MG63 (cell line): ENCODE data around the gene TRIM51. TPM values are rescaled to one million over a fixed set of nuclear protein-coding genes. Genes with fewer than 3 reads are reported as not detected.
"Not testable (repeated sequence)": the region's sequence is repeated elsewhere in the genome, so short reads cannot be mapped to it uniquely, and the experiment has no call there.

Experiments
- DNase-seq: peaks from one replicate; pipeline ENCODE4 v3.0.0-alpha.2; 2020
- H3K27me3 ChIP-seq: fragments of 250-450 bp; sonication (Bioruptor Pico); 2 replicates; pipeline ENCODE4 v1.5.1; 2020; ENCODE audit warnings: mild to moderate bottlenecking, moderate library complexity
- H3K36me3 ChIP-seq: fragments of 250-450 bp; sonication (Bioruptor Pico); 2 replicates; pipeline ENCODE4 v1.5.1; 2020; ENCODE audit warnings: mild to moderate bottlenecking, moderate library complexity
- H3K4me3 ChIP-seq: fragments of 250-450 bp; sonication (Bioruptor Pico); 2 replicates; pipeline ENCODE4 v1.5.1; 2020; ENCODE audit warnings: mild to moderate bottlenecking, moderate library complexity
- H3K9me3 ChIP-seq: fragments of 250-450 bp; sonication (Bioruptor Pico); 2 replicates; pipeline ENCODE4 v1.5.1; 2020; ENCODE audit warnings: mild to moderate bottlenecking, moderate library complexity
- total RNA-seq: library from RNA; depleted of rRNA; stranded (reverse); fragments of >200 nt; shearing (Covaris generic); gene quantifications from 2 replicates; pipeline ENCODE4 v1.2.3, GENCODE V29; 2014; ENCODE audit warnings: low replicate concordance; rRNA removed

Gene TRIM51, protein sequence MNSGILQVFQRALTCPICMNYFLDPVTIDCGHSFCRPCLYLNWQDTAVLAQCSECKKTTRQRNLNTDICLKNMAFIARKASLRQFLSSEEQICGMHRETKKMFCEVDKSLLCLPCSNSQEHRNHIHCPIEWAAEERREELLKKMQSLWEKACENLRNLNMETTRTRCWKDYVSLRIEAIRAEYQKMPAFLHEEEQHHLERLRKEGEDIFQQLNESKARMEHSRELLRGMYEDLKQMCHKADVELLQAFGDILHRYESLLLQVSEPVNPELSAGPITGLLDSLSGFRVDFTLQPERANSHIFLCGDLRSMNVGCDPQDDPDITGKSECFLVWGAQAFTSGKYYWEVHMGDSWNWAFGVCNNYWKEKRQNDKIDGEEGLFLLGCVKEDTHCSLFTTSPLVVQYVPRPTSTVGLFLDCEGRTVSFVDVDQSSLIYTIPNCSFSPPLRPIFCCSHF
- total RNA-seq = not detected in 2 replicates

- H3K9me3 ChIP-seq, DNase-seq, H3K27me3 ChIP-seq, H3K36me3 ChIP-seq, H3K4me3 ChIP-seq: not testable (repeated sequence)
Observed at GRCh38 chr11:55882997-55883396, at the start of gene TRIM51. TSS of gene TRIM51 (plus strand) at chr11:55883297. CDS start at chr11:55885429, 2,132 bp downstream.

- Histone ChIP-seq H3K36me3 (no peaks in the 10 kb centered on the region), H3K4me3 (no peak within 1 kb of the TSS), H3K9me3 (no peaks in the 10 kb centered on the region; the same call in 1 of the 2 replicates), H3K27me3 (no peaks in the 10 kb centered on the region)
- DNase-seq = no peak
Observed at GRCh38 chr11:55838452-55838851, 44.6 kb upstream of the TRIM51 start, which contains the start of gene OR5D16. TSS of gene OR5D16 (plus strand) at chr11:55838752. CDS start at chr11:55838752, 0 bp downstream.

- DNase-seq = no peak
- Histone ChIP-seq H3K9me3 (no peaks in the 10 kb centered on the region), H3K36me3 (no peaks in the 10 kb centered on the region), H3K27me3 (no peaks in the 10 kb centered on the region), H3K4me3 (no peak overlapping the region)
Observed at GRCh38 chr11:55847453-55847852, 35.6 kb upstream of the TRIM51 start.

DNA sequence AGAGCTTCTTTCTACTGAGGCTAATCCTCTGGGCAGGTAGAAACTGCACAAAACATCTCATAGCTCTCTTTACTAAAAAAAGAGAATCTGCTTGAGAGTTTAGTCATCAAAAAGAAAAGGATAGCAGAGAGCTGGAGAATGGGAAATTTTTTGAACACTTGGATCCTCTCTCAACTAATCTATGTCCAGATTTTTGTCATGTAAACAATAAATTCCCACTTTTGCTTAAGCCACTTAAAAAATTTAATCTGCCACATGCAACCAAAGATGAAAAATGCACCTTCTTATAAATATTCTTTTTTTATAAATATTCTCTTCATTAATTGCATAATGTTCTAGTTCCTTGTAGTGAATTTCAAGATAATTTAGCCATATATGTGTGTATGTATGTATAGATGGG, 34.1 kb upstream of the TRIM51 start:
- no peaks in the 10 kb centered on the region for H3K27me3 ChIP-seq
- DNase-seq = no peak
- no peaks in the 10 kb centered on the region for H3K9me3 ChIP-seq
- H3K4me3 ChIP-seq = no peak overlapping the region
- no peaks in the 10 kb centered on the region for H3K36me3 ChIP-seq

- Histone ChIP-seq H3K27me3 (no peaks in the 10 kb centered on the region), H3K9me3 (no peaks in the 10 kb centered on the region), H3K4me3 (no peak overlapping the region), H3K36me3 (no peaks in the 10 kb centered on the region)
- DNase-seq = no peak
Observed at GRCh38 chr11:55852141-55852540, 31.0 kb upstream of the TRIM51 start.

GRCh38 chr11:55854704-55855103, 28.4 kb upstream of the TRIM51 start:
- no peak for DNase-seq
- H3K4me3 ChIP-seq = no peak overlapping the region
- no peaks in the 10 kb centered on the region for H3K9me3 ChIP-seq
- no peaks in the 10 kb centered on the region for H3K36me3 ChIP-seq
- no peaks in the 10 kb centered on the region for H3K27me3 ChIP-seq

DNA sequence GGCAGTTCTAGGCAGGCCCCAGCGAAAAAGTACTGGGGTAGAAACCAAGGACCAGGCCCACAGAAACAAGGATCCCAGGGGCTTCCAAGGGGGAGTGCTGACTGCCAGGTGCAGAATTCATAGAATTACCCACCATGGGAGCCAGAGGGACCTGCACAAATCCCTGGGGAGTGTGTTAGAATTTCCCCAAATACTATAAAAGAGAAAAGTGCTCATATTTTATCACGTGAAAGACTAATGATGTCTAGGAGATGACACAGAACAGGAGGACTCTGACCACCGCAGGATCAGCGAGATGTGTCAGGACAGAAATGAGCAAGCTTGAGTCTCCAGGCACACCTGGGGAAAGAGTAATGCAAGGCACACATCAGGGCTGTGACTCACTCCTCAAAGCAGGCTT, 15.7 kb upstream of the TRIM51 start:
- not testable (repeated sequence) for H3K27me3 ChIP-seq, DNase-seq, H3K4me3 ChIP-seq, H3K9me3 ChIP-seq, H3K36me3 ChIP-seq

DNA sequence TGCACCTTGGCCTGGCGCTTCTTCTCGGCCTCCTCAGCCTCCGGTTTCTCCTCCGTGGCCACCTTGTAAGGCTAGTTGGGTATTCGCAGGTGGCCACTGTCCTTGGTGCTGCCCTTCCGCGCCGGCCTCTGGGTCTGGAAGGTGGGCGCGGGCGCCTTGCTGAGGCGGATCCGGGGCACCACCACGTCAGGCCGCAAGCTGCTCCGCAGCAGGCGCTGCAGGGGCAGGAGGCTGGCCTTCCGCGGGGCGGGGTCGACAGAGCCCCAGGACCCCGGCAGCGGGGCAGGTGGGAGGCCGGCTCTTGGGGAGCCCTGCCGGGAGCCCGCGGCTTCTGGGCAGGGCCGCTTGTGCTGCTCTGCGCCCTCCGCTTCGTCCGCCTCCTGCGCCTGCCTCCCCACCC, 10.4 kb upstream of the TRIM51 start:
- H3K9me3 ChIP-seq, DNase-seq, H3K4me3 ChIP-seq, H3K36me3 ChIP-seq, H3K27me3 ChIP-seq: not testable (repeated sequence)

DNA sequence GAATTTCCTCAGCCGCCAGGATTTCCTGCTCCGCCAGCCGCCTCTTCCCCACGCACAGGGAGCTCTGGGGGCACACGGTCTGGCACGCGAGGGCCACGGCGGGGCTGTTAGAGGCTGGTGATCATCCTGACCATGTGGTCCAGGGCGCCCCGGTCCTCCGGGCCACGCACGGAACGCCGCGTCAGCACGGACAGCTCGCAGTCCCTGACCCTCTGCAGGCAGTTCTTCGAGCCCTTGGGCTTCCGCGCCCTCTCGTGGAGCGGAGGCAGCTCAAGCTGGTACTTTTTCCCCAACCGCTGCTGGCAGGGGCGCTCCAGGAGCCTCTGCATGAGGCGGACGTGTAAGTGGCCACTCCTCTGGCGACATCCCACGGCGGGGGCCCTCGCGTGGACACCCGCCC, 10.0 kb upstream of the TRIM51 start:
- H3K4me3 ChIP-seq, H3K9me3 ChIP-seq, DNase-seq, H3K27me3 ChIP-seq, H3K36me3 ChIP-seq: not testable (repeated sequence)

DNA sequence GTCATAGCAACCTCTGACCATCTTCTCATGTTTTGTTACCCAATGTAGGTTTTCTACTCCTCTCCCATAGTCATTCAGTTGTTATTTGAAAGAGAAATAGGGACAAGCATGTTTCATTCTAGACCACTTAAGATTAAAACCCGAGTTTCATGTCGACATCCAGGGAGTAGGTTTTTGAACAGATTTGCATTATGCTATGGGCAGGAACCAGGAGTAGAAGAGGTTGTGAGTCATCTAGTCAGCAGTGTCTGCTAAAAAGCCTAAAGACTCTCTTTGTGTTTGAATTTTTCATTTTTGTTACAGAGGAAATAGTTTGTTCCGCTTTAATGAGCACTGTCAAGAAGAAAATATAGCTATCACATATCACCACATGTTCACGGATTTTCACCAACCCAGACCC, 1.9 kb downstream of the TRIM51 start:
- not testable (repeated sequence) for H3K9me3 ChIP-seq, H3K4me3 ChIP-seq, H3K36me3 ChIP-seq, DNase-seq, H3K27me3 ChIP-seq

GRCh38 chr11:55885481-55885880, 2.4 kb downstream of the TRIM51 start:
- DNase-seq, H3K27me3 ChIP-seq: not testable (repeated sequence)

GRCh38 chr11:55895216-55895615, 12.1 kb downstream of the TRIM51 start:
- Histone ChIP-seq H3K4me3 (no peak overlapping the region), H3K36me3 (no peaks in the 10 kb centered on the region), H3K27me3 (no peaks in the 10 kb centered on the region), H3K9me3 (no peaks in the 10 kb centered on the region)
- DNase-seq = no peak

More at GRCh38 chr11:55885481-55885880, 2.4 kb downstream of the TRIM51 start:
- not testable (repeated sequence) for H3K36me3 ChIP-seq, H3K9me3 ChIP-seq, H3K4me3 ChIP-seq

DNA sequence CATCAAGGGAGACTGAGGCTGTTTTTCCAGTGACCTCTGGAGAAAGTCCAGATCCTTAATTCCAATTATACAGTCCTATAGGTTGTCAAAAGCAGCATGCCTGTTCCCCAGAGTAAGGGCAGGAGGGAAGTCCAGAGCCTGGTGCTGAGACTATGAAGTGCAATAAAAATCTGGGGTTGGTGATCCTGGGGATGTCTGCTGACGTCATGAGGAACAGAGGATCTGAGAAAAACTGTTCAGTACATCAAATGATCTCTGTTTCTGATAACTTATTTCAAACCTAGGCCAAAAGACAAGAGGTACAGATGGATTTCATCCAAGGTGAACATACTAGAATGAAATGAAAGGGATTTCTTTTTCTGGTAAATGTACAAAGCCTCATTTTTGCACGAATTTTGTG, 19.2 kb downstream of the TRIM51 start:
- no peaks in the 10 kb centered on the region for H3K36me3 ChIP-seq
- H3K4me3 ChIP-seq = no peak overlapping the region
- no peaks in the 10 kb centered on the region for H3K9me3 ChIP-seq
- no peaks in the 10 kb centered on the region for H3K27me3 ChIP-seq
- DNase-seq = no peak

- Histone ChIP-seq H3K4me3 (no peak within 1 kb of the TSS), H3K9me3 (no peaks in the 10 kb centered on the region), H3K36me3 (no peaks in the 10 kb centered on the region), H3K27me3 (no peaks in the 10 kb centered on the region; the same call in 1 of the 2 replicates)
- no peak for DNase-seq
Observed at GRCh38 chr11:55914482-55914881, 31.4 kb downstream of the TRIM51 start, which contains the start of gene OR5W2. TSS of gene OR5W2 (minus strand) at chr11:55914582. CDS start at chr11:55914582, 0 bp downstream.

DNA sequence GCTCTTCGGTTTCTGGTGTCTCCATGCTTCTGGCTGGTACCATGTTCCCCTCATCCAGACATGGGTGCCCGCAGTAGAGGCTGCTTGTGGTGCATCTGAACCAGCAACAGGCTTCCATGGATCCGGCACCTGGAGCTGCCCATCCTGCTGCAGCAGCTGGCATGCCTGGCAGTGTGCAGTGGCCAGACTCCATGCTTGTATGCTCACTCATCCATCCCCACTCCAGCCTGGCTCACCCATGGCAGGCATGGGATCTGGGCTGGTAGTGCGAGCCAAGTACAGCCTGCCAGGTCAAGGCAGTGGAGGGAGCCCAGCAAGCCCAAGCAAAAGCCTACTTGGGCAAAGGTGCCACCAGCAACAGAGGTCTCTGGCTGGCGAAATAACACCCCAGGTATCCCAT, 37.4 kb downstream of the TRIM51 start:
- Histone ChIP-seq H3K36me3 (no peaks in the 10 kb centered on the region), H3K9me3 (no peaks in the 10 kb centered on the region), H3K4me3 (no peak overlapping the region), H3K27me3 (no peaks in the 10 kb centered on the region; the same call in 1 of the 2 replicates)
- DNase-seq = no peak

GRCh38 chr11:55936300-55936699, 53.2 kb downstream of the TRIM51 start, which contains the start of gene OR5I1:
TSS of gene OR5I1 (minus strand) at chr11:55936400. CDS start at chr11:55936400, 0 bp downstream.
- no peak for DNase-seq
- Histone ChIP-seq H3K27me3 (0 out of 2 replicates have a peak, but pooled peaks cover 3% of the 10 kb centered on the region), H3K9me3 (no peaks in the 10 kb centered on the region), H3K36me3 (no peaks in the 10 kb centered on the region), H3K4me3 (no peak within 1 kb of the TSS)
